Activated naive CD4-positive, alpha-beta T cell treated with anti-CD3 and anti-CD28 coated beads, Interleukin-2, amount 10 ng/mL, durations not matched to agents 7 days and 5 days (primary cell): ENCODE measurements around the gene FOLR1.

Source experiments
- CTCF ChIA-PET: fragments of 350-600 bp; sonication (Branson Sonifier 250); formaldehyde crosslinking; loops from one replicate; lab custom pipeline; 2021; ENCODE audit warnings: antibody characterized with exemption; lab: Charles Lee
- DNase-seq: peaks from one replicate; pipeline ENCODE4 v3.0.0-alpha.2; 2020
- H3K27ac Mint-ChIP-seq: one replicate; pipeline ENCODE4 v1.8.0; 2021; ENCODE audit warnings: mild to moderate bottlenecking, moderate library complexity, mixed read lengths
- H3K27me3 Mint-ChIP-seq: one replicate; pipeline ENCODE4 v1.8.0; 2021; ENCODE audit warnings: mild to moderate bottlenecking, mixed read lengths
- H3K36me3 Mint-ChIP-seq: one replicate; pipeline ENCODE4 v1.8.0; 2021; ENCODE audit warnings: mixed read lengths
- H3K4me1 Mint-ChIP-seq: one replicate; pipeline ENCODE4 v1.8.0; 2021; ENCODE audit warnings: mixed read lengths
- H3K4me3 Mint-ChIP-seq: one replicate; pipeline ENCODE4 v1.8.0; 2021; ENCODE audit warnings: mild to moderate bottlenecking, moderate library complexity, mixed read lengths
- H3K9me3 Mint-ChIP-seq: one replicate; pipeline ENCODE4 v1.8.0; 2021; ENCODE audit warnings: mixed read lengths

The FOLR1 gene

DNA sequence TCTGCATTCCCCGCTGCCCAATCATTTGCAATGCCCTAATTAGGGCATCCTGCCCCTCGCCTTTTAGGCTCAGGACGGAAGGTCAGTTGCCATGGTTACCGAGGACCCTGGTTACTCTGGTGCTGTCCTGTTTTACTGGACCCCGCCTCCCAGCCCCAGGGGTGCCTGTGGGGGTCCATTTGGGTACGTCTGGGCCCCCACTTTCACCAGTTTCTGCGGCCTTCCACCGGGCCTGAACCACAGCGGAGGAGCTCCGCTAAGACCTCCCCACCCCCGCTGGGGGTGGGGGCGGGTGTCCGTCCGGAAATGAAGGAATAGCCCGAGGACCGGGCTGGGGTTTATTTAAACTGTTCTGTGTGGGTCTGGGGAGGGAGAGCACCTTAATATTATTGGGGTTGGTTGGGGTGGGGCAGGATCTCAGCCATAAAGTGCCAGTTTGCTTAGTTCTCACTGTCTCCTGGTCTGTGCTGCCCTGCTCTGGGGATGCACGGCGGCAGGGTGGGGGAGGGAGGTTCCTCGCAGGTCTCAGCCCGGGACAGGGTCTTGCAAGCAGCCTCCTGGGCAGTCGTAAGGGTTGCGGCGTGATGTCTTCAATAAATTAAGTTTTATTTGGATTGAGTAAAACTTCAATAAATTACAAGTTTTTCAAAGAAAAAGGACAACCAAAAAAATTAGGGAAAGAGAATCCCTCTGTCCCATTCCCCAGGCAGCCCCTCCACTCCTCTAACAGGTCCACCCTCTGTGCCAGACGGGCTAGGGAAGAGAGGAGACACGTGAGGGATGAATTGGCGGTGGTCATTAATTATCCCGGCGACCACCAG lies 46.8 kb downstream of the FOLR1 start:
- no peak overlapping the region for H3K27ac Mint-ChIP-seq

DNA sequence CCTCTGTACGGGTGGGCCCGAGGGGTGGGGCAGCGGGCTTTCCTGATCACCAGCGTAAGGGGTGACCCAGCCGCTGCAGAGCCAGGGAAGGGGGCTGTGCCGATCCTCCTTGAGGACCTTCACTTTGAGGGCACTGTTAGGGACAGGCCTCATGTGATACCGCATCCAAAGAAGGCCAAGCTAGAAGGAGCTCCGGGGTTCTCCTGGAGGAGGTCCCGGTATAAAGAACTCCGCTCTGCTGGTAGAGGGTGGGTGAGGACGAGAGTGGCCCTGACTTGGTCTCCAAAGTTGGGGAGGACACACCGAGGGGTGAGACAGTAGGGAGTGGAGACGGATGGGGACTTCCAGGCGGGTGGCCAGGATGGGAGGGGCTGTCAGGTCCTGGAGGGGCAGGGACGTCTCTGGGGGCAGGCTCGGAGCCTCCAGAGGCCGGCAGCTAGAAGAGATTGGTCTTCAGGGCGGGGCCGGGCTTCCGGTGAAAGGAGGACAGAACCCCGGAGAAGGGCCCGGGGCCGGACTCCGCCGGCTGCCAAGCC lies 47.4 kb downstream of the FOLR1 start:
- CTCF ChIA-PET = interaction anchor here (2.5 kb wide), 1 partner anchor 192 kb away, joined by 18 read pairs; no protein-coding TSS in a partner anchor

More for the DNA sequence above, 46.8 kb downstream of the FOLR1 start:
- no peak for DNase-seq
- H3K27me3 Mint-ChIP-seq = peaks cover 58% of the 10 kb centered on the region
- no peak overlapping the region for H3K4me3 Mint-ChIP-seq
- H3K9me3 Mint-ChIP-seq = no peaks in the 10 kb centered on the region
- CTCF ChIA-PET = interaction anchor here (0.6 to 2.5 kb wide), 9 partner anchors 10 to 261 kb away, joined by 3 to 18 read pairs (median 3); partner anchors contain the start of gene FOLR2
- peaks cover 30% of the 10 kb centered on the region for H3K36me3 Mint-ChIP-seq
- H3K4me1 Mint-ChIP-seq = peaks cover 19% of the 10 kb centered on the region

DNA sequence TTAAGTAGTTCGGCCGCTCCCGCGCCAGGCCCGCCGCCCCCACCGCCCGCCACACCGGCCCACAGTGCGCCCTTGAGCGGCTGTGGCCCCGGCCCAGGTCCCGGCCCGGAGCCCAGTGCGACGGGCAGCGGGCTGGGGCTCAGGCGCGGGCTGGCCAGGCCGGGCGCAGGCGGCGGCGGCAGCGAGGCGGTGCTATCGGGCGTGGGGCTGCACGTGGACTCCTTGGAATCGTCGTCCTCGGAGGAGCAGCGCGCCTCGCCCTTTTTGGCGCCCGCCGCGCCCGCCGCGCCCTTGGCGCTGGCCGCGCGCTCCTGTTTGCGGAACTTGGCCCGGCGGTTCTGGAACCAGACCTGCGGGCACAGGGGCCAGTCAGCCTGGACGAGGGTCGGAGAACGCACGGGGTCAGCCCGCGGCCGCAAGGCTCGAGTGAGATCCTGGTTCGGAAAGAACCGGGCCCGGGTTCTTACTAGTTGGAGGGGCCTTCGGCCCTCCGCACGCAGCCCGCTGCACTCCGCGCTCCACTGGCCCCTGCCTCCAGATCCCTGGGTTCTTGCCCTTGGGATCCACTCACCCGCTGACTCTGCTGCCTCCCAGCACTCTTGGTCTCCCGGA lies 48.0 kb downstream of the FOLR1 start:
- H3K9me3 Mint-ChIP-seq = no peaks in the 10 kb centered on the region
- peak overlapping the region; percentile 17 for H3K4me3 Mint-ChIP-seq
- H3K27ac Mint-ChIP-seq = no peak overlapping the region
- DNase-seq = no peak
- H3K27me3 Mint-ChIP-seq = peaks cover 59% of the 10 kb centered on the region
- H3K4me1 Mint-ChIP-seq = peaks cover 23% of the 10 kb centered on the region
- CTCF ChIA-PET = interaction anchor here (1.0 to 2.5 kb wide), 4 partner anchors 174 to 193 kb away, joined by 3 to 18 read pairs (median 6); no protein-coding TSS in a partner anchor
- H3K36me3 Mint-ChIP-seq = peaks cover 24% of the 10 kb centered on the region

More for the DNA sequence above, 47.4 kb downstream of the FOLR1 start:
- Mint-ChIP-seq H3K4me1 (peaks cover 19% of the 10 kb centered on the region), H3K4me3 (peak overlapping the region; percentile 16), H3K9me3 (no peaks in the 10 kb centered on the region), H3K27ac (no peak overlapping the region), H3K27me3 (peaks cover 59% of the 10 kb centered on the region), H3K36me3 (peaks cover 26% of the 10 kb centered on the region)
- peak; percentile 21 for DNase-seq

DNA sequence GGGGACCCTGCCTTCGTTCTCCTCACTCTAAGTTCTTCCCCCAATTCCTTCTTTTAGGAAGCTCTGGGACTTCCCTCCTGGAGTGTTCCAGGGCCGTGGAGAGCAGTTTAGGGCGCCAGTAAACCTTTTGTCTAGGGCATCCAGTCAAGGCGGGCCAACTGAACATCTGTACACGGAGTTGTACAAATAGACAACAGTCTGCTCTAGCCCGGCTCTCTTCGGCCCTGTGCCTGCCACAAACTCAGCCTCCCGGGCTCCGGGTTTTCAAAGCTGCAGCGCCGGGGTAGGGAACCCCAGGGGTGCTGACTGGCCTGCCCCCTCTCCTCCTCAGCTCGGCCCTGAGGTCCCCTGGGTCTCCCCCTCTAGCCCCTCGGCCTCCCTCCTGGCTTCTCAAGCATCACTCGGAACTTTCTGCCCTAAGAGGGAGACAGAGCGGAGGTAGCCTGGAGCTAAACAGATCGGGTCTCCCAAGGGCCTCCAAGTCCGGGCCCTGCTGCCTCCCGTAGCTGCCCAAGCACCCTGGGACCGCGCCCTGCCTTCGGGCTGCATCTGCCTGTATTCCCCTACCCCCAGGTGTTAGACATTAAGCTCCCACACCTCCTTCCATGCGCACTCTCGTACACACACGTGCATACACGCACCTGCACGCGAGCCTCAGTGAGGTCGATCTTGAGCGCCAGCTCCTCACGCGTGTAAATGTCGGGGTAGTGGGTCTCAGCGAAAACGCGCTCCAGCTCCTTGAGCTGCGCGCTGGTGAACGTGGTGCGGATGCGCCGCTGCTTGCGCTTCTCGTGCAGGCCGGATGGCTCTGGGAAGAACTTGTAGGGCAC lies 48.7 kb downstream of the FOLR1 start:
- peak; percentile 32 for DNase-seq
- Mint-ChIP-seq H3K4me1 (peaks cover 23% of the 10 kb centered on the region), H3K27ac (no peak overlapping the region), H3K36me3 (peaks cover 24% of the 10 kb centered on the region), H3K4me3 (peak overlapping the region; percentile 17), H3K27me3 (peaks cover 59% of the 10 kb centered on the region), H3K9me3 (no peaks in the 10 kb centered on the region)
- CTCF ChIA-PET = interaction anchor here (1.0 to 1.3 kb wide), 3 partner anchors 173 to 193 kb away, joined by 3 to 6 read pairs (median 5); no protein-coding TSS in a partner anchor

DNA sequence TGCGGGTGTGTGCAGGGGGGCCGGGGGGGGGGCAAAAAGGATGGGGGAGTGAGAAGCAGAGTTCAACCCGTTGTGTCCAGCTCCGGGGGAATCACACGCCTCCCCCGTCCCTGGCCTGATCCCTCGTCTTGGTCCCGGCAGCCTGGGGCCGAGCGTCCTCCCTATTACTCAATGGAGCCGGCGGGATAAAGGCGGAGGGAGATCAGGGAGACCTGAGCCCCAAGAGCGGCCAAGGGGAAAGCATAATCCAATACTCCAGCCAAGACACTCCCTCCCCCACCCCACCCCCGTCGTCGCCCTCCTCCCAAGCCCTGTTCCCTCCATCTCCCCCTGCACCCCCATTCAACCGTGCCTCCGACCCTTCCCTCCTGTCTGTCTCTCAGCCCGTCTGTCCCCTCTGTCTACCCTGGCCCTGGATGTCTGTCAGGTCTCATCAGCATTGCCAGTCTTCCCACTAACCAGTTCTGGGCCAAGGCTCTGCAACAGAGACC lies 49.4 kb downstream of the FOLR1 start:
- Mint-ChIP-seq H3K4me1 (peaks cover 23% of the 10 kb centered on the region), H3K4me3 (no peak overlapping the region), H3K27ac (no peak overlapping the region), H3K36me3 (peaks cover 19% of the 10 kb centered on the region), H3K9me3 (no peaks in the 10 kb centered on the region), H3K27me3 (peaks cover 59% of the 10 kb centered on the region)
- CTCF ChIA-PET = interaction anchor here (1.0 to 1.3 kb wide), 3 partner anchors 173 to 192 kb away, joined by 3 to 6 read pairs (median 5); no protein-coding TSS in a partner anchor
- DNase-seq = no peak

DNA sequence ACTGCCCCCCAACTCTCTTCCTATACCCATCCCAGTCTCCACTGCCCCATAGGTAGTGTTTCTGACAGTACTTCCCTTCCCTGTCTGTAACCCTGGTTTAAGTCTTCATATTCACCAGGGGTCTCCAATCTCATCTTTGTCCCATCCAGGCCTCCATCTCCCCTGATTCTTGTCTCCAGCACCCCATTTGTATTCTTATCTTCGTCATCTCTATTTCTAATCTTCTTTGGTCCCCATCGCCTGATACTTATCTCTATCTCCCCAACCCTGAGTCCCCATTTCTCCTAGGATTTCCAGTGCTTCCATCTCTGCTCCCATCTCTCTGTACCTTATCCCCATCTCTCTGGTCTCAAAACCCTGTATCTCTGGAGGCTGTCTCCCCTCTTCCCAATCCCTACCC lies 50.2 kb downstream of the FOLR1 start:
- no peak overlapping the region for H3K27ac Mint-ChIP-seq
- H3K4me1 Mint-ChIP-seq = peaks cover 23% of the 10 kb centered on the region
- peaks cover 59% of the 10 kb centered on the region for H3K27me3 Mint-ChIP-seq
- DNase-seq = no peak
- no peaks in the 10 kb centered on the region for H3K9me3 Mint-ChIP-seq
- H3K36me3 Mint-ChIP-seq = peaks cover 17% of the 10 kb centered on the region
- no peak overlapping the region for H3K4me3 Mint-ChIP-seq
- CTCF ChIA-PET = interaction anchor here (1.9 kb wide), 1 partner anchor 172 kb away, joined by 6 read pairs; no protein-coding TSS in a partner anchor

DNA sequence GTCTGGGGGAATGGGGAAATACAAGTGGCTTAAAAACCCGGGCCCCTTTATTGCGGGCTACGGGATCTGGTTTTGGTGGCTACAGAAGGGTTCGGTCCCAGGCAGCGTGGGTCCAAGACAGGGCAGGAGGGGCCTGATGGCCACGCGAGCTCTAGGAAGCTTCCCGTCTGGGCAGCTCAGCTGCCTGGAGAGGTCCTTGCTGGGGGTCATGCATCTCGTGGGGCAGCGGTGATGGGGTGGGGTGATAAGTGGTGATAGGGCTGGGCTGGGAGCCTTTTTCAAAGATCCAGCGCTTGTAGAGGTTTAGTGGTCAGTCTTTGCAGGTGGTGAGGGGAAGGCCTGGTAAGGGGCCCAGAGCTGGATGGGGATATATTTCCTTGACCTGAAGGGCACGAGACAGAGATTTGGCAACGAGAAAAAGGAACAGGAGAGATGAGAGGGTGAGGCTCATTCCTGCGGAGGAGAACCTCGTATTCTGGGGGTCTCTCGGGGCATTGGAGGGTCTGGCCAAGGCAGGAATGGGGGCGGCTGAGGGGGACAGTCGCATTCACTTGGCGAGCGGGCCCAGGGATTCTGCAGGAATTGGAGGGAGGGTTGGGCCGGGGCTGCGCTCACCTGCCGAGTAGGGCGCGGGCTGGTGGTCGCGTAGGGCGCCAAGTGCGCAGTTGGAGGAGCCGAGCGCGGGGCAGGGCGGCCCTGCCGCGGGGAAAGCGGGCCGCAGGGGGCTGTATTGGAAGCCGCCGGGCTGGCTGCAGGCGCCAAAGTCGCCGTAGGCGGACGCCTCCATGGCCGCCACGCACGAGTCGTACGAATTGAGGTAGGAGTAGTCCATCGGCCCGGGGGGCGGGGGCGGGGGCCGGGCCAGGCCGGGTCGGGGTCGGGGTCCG lies 51.5 kb downstream of the FOLR1 start:
- H3K27me3 Mint-ChIP-seq = peaks cover 56% of the 10 kb centered on the region
- peaks cover 10% of the 10 kb centered on the region for H3K36me3 Mint-ChIP-seq
- H3K27ac Mint-ChIP-seq = no peak overlapping the region
- no peaks in the 10 kb centered on the region for H3K9me3 Mint-ChIP-seq
- peaks cover 23% of the 10 kb centered on the region for H3K4me1 Mint-ChIP-seq
- CTCF ChIA-PET = interaction anchor here (1.0 to 1.9 kb wide), 3 partner anchors 60 to 188 kb away, joined by 3 to 7 read pairs (median 6); no protein-coding TSS in a partner anchor
- no peak overlapping the region for H3K4me3 Mint-ChIP-seq
- peak; percentile 19 for DNase-seq

DNA sequence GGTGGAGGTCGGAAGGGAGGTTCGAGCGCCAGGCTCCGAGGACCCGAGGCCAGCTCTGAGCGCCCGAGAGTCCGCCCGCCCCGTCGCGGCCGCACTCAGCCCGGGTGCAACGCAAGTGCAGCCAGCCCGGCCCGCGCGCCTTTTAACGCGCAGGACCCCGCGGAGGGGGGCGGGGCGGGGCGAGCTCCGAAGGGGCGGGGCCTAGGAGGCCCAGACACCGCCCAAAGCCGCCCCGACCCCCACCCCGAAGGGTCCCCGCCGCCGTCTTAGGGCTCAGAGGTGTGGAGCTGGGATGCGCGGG lies 52.1 kb downstream of the FOLR1 start, which contains the start of gene PHOX2A:
Gene PHOX2A, minus strand, starts transcription at position 117 of the 301 bp plus-strand sequence. CDS start 172 bp downstream, outside the sequence.
- Mint-ChIP-seq H3K4me3 (no peak within 1 kb of the TSS), H3K9me3 (no peaks in the 10 kb centered on the region), H3K27me3 (peaks cover 56% of the 10 kb centered on the region), H3K27ac (no peak within 1 kb of the TSS), H3K4me1 (peaks cover 23% of the 10 kb centered on the region), H3K36me3 (peaks cover 6% of the 10 kb centered on the region)
- CTCF ChIA-PET = interaction anchor here (1.9 kb wide), 1 partner anchor 170 kb away, joined by 6 read pairs; no protein-coding TSS in a partner anchor
- peak; percentile 18 for DNase-seq

DNA sequence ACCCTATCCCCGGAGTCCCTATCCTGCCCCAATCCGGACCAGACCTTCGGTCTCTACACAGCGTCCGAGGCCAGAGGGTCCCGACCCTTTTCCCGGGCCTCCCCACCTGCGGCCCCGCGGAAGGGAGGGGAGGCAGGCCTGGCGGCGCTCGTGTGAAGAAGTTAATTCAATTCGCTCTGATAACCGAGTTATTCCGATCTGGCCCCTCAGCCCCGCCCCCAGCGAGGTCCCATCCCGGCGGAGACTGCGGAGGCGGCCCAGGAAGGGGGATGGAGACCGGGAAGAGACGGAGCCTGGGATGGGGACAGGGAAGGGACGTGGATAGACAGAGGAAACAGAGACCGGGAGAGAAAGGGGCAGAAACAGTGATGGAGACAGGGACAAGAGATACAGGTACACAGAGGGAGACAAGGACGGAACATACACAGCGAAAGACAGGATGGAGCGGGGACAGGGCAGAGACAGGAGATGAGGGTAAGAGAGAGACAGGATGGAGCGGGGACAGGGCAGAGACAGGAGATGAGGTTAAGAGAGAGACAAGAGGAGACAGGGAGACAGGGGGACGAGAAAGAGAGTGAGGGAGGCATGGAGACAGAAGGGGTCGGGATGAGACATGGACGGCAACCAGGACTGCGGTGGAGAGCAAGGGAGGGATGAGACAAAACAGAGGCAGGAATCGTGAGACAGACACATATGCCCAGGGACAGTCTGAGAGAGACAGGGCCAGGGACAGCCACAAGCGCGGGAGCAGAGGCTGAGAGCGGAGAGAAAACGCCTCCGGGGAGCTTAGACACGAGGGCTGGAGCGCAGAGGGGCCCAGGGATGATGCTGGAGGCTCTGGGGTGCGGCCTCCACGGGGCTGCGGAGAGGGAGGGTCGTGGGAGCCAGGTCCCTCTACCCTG lies 52.7 kb downstream of the FOLR1 start:
- Mint-ChIP-seq H3K27ac (no peak overlapping the region), H3K27me3 (peaks cover 54% of the 10 kb centered on the region), H3K9me3 (no peaks in the 10 kb centered on the region), H3K4me3 (no peak overlapping the region), H3K36me3 (peaks cover 6% of the 10 kb centered on the region), H3K4me1 (peaks cover 20% of the 10 kb centered on the region)
- CTCF ChIA-PET = interaction anchor here (1.3 to 1.9 kb wide), 2 partner anchors 170 to 186 kb away, joined by 6 read pairs; no protein-coding TSS in a partner anchor
- peak; percentile 20 for DNase-seq

DNA sequence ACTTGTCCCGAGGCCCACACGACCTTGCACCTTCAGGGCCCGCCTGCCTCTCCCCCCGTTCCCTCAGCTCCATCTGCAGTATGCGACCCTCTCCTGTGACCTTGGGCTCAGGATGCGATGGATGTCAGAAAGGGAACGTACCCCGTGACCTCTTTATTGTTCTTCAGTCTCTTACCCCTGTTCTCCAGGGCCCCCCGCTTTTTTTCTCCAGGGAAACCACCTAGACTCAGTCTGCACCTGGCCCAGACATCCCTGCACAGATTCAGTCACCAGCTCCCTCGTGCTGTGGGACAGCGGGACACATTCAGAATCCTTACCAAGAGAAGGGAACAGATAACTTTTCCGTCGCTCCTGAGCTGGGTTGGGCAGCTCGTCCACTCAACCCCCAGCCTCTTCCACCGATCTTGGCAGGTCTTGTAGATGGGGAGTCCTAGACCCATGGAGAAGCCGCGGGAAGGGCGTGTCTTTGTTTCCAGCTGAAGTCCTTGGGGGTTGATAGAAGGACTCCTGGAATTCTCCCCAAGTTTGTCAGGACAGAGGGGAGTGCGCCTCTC lies 53.4 kb downstream of the FOLR1 start:
- peaks cover 54% of the 10 kb centered on the region for H3K27me3 Mint-ChIP-seq

More for the DNA sequence above, 53.4 kb downstream of the FOLR1 start:
- CTCF ChIA-PET = interaction anchor here (1.3 kb wide), 1 partner anchor 185 kb away, joined by 6 read pairs; no protein-coding TSS in a partner anchor
- Mint-ChIP-seq H3K4me3 (no peak overlapping the region), H3K27ac (no peak overlapping the region), H3K36me3 (peaks cover 5% of the 10 kb centered on the region), H3K9me3 (no peaks in the 10 kb centered on the region), H3K4me1 (peaks cover 18% of the 10 kb centered on the region)
- DNase-seq = peak; percentile 5
